ENCODE data around the gene SRGAP3. TPM values are rescaled to one million over a fixed set of nuclear protein-coding genes. Genes with fewer than 3 reads are reported as not detected.

SRGAP3 gene
- total RNA-seq, 2 experiments from 2014 or later = 1.2 to 1.3 TPM

DNA sequence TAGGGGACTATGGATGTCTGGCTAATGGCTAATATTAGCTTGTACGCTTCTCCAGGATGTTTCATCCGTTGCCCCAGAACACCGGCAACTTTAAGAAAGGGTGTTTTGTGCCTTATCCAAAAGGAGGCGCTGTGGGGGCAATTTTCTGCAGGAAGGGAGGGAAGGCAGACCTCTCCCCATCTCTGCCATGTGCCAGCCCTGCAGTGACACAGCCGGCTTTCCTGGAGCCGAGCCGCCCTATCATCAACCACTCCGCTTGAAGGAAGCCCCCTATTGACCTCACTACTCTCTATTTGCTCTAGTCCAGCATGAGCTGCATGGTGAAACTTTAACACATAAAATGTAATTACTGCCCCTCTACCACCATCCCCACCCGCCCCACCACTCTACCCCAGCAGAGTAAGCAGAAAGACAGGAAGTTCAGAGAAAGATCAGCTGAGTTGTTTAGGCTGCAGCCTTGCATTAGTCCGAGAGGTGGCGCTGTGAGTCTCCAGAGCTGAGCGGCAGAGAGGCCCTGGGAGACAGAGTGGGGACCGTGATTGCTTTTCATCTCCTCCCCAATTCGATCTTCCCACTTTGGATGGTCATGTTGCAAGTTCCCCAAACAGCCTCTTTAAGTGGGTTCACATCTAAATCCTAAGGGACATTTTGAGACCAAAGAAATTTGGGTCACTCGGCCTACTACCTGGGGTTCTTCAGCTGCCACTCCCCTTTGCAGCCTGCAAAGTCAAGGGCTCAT is 261.6 kb downstream of the SRGAP3 start:
- H3K27me3 Mint-ChIP-seq = no peaks in the 10 kb centered on the region
- peak overlapping the region; percentile 43 for H3K4me3 Mint-ChIP-seq
- no peaks in the 10 kb centered on the region for H3K36me3 Mint-ChIP-seq

DNA sequence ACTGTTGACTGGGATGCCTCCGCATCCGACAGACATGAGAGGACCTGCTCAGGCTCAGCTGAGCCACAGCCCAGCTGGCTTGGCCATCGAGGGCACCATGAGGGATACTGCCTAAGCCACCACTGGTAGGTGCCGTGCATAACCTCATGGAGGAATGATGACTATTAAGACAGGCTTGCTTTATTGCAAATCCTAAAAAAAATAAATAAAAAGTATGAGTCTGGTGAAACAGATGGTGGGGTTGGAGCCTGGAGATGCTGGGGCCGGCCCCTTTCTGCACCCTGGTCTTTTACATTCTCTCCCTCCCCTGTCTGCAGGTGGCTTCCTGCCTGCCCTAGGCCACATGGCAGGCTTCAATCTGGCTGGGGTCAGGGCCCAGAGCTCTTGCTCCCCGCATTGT is 262.2 kb downstream of the SRGAP3 start:
- Mint-ChIP-seq H3K4me1 (peaks cover 6% of the 10 kb centered on the region), H3K9me3 (no peaks in the 10 kb centered on the region), H3K36me3 (no peaks in the 10 kb centered on the region), H3K27ac (no peak overlapping the region), H3K4me3 (no peak overlapping the region), H3K27me3 (no peaks in the 10 kb centered on the region)
- DNase-seq = no peak

More for the DNA sequence above, 261.6 kb downstream of the SRGAP3 start:
- Mint-ChIP-seq H3K4me1 (peaks cover 5% of the 10 kb centered on the region), H3K27ac (no peak overlapping the region), H3K9me3 (no peaks in the 10 kb centered on the region)
- DNase-seq = peak; percentile 60

GRCh38 chr3:8986741-8987140 is 262.7 kb downstream of the SRGAP3 start:
- peaks cover 5% of the 10 kb centered on the region for H3K4me1 Mint-ChIP-seq
- H3K36me3 Mint-ChIP-seq = no peaks in the 10 kb centered on the region
- no peak overlapping the region for H3K27ac Mint-ChIP-seq
- H3K27me3 Mint-ChIP-seq = no peaks in the 10 kb centered on the region
- no peaks in the 10 kb centered on the region for H3K9me3 Mint-ChIP-seq
- H3K4me3 Mint-ChIP-seq = no peak overlapping the region
- no peak for DNase-seq

DNA sequence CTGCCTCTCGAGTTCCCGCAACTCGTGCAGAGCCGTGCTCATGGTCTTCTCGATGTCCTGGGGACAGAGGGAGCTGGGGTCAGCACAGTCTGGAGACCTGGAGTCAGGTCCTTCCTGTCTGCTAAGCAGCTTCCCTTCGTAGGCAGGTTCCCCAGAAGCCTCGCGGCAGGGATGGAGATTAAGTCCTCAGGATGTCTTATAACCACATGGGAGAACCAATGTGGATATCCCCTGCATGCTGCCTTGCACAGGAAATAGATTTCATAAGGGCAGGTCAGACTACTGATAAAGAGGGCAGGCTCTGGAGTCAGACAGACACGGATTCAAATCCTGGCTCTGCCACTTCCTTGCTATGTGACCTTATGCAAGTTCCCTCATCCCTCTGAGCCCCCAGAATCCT is 263.6 kb downstream of the SRGAP3 start:
- Mint-ChIP-seq H3K4me3 (no peak overlapping the region), H3K36me3 (no peaks in the 10 kb centered on the region), H3K9me3 (no peaks in the 10 kb centered on the region), H3K27me3 (no peaks in the 10 kb centered on the region), H3K27ac (no peak overlapping the region), H3K4me1 (peaks cover 5% of the 10 kb centered on the region)
- no peak for DNase-seq

GRCh38 chr3:8985411-8985831 is 264.0 kb downstream of the SRGAP3 start:
- Mint-ChIP-seq H3K4me3 (no peak overlapping the region), H3K27me3 (no peaks in the 10 kb centered on the region), H3K27ac (no peak overlapping the region), H3K4me1 (peaks cover 5% of the 10 kb centered on the region), H3K36me3 (no peaks in the 10 kb centered on the region), H3K9me3 (no peaks in the 10 kb centered on the region)
- DNase-seq = no peak

- Mint-ChIP-seq H3K9me3 (no peaks in the 10 kb centered on the region), H3K36me3 (no peaks in the 10 kb centered on the region)
- DNase-seq = no peak
Measured at GRCh38 chr3:8984526-8984925, 264.9 kb downstream of the SRGAP3 start.

GRCh38 chr3:8984081-8984480 is 265.4 kb downstream of the SRGAP3 start:
- peaks cover 3% of the 10 kb centered on the region for H3K9me3 Mint-ChIP-seq
- peaks cover 4% of the 10 kb centered on the region for H3K27me3 Mint-ChIP-seq
- DNase-seq = no peak
- no peak overlapping the region for H3K27ac Mint-ChIP-seq
- H3K4me1 Mint-ChIP-seq = peaks cover 5% of the 10 kb centered on the region
- no peaks in the 10 kb centered on the region for H3K36me3 Mint-ChIP-seq
- no peak overlapping the region for H3K4me3 Mint-ChIP-seq

More at GRCh38 chr3:8984526-8984925, 264.9 kb downstream of the SRGAP3 start:
- no peaks in the 10 kb centered on the region for H3K27me3 Mint-ChIP-seq
- H3K27ac Mint-ChIP-seq = no peak overlapping the region
- no peak overlapping the region for H3K4me3 Mint-ChIP-seq
- H3K4me1 Mint-ChIP-seq = peaks cover 5% of the 10 kb centered on the region

DNA sequence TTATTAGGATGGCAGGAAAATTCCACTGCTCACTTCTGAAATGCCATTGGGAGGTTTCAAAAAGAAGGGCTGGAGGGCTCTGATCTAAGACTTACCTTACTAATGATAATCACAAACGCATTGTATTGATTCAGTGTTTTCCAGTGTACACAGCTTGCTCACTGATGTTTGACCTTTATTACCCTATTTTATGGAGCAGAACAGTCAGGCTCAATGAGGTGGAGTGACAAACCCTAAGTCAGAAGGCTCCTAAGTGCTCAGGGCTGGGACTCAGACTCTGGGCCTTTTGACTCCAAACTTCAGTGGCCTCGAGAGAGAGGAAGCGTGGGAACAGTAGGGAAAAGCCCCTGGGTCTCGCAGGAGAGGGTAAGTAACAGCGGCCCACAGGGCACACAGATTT is 265.9 kb downstream of the SRGAP3 start:
- H3K36me3 Mint-ChIP-seq = no peaks in the 10 kb centered on the region
- peaks cover 4% of the 10 kb centered on the region for H3K27me3 Mint-ChIP-seq
- H3K27ac Mint-ChIP-seq = no peak overlapping the region
- DNase-seq = no peak
- H3K4me3 Mint-ChIP-seq = no peak overlapping the region
- H3K4me1 Mint-ChIP-seq = peaks cover 5% of the 10 kb centered on the region
- peaks cover 3% of the 10 kb centered on the region for H3K9me3 Mint-ChIP-seq

- Mint-ChIP-seq H3K27ac (no peak overlapping the region), H3K4me1 (peaks cover 5% of the 10 kb centered on the region), H3K9me3 (peaks cover 3% of the 10 kb centered on the region), H3K27me3 (peaks cover 4% of the 10 kb centered on the region), H3K4me3 (no peak overlapping the region), H3K36me3 (no peaks in the 10 kb centered on the region)
- DNase-seq = no peak
Measured at GRCh38 chr3:8983026-8983425, 266.4 kb downstream of the SRGAP3 start.

DNA sequence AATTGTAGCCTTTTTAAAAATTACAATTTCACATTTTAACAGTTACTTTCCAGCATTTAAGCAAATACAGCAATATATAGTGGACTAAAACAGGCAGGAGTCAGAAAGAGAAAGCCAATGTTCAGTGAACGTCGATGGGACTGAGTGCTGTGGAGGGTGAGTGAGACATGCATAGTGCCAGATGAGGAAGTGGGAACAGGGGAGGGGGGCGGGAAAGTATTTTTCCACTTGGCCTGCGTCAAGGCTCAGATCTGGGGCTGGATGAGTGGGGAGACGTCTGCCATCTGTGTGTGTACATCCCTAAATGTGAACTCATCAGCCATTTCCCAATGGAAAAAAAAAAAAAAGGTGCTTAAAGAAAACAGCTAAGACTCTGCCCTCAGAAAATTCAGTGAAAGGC is 266.9 kb downstream of the SRGAP3 start:
- H3K27me3 Mint-ChIP-seq = peaks cover 7% of the 10 kb centered on the region
- H3K27ac Mint-ChIP-seq = no peak overlapping the region
- DNase-seq = no peak
- peaks cover 2% of the 10 kb centered on the region for H3K4me1 Mint-ChIP-seq
- H3K9me3 Mint-ChIP-seq = peaks cover 3% of the 10 kb centered on the region
- H3K4me3 Mint-ChIP-seq = no peak overlapping the region
- H3K36me3 Mint-ChIP-seq = no peaks in the 10 kb centered on the region

GRCh38 chr3:8981700-8982099 is 267.7 kb downstream of the SRGAP3 start:
- peaks cover 2% of the 10 kb centered on the region for H3K4me1 Mint-ChIP-seq
- no peak overlapping the region for H3K4me3 Mint-ChIP-seq
- H3K27ac Mint-ChIP-seq = no peak overlapping the region
- no peaks in the 10 kb centered on the region for H3K36me3 Mint-ChIP-seq
- peaks cover 7% of the 10 kb centered on the region for H3K27me3 Mint-ChIP-seq
- peaks cover 3% of the 10 kb centered on the region for H3K9me3 Mint-ChIP-seq
- no peak for DNase-seq

- Mint-ChIP-seq H3K27ac (no peak overlapping the region), H3K4me3 (no peak overlapping the region), H3K36me3 (no peaks in the 10 kb centered on the region), H3K4me1 (peaks cover 2% of the 10 kb centered on the region), H3K27me3 (peaks cover 7% of the 10 kb centered on the region), H3K9me3 (peaks cover 3% of the 10 kb centered on the region)
- DNase-seq = no peak
Measured at GRCh38 chr3:8981296-8981695, 268.1 kb downstream of the SRGAP3 start.

DNA sequence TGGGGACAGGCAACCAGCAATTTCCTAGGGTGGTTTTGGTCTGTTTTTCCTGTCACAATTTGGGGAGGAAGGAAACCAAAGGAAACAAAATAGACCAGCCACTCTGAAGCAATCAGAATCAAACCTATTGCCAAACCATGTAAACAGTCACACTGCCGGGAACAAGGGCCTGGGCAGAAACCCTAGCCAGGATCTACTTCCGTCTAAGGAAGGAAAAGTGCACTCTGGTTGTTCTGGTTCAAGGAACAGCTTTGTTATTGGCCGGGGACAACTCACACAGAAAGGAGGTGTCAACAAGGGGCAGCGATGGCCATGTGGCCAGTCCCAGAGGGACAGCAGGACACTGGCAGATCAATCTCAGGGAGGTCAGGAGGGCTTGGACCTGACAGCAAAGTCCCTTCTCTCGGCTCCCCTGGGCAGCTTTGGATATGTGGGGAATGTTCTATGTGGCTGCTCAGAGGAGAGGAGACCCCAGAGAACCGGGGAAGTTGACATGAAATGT is 268.6 kb downstream of the SRGAP3 start:
- no peak overlapping the region for H3K4me3 Mint-ChIP-seq
- peaks cover 8% of the 10 kb centered on the region for H3K27me3 Mint-ChIP-seq
- no peak overlapping the region for H3K27ac Mint-ChIP-seq
- no peaks in the 10 kb centered on the region for H3K36me3 Mint-ChIP-seq
- peaks cover 3% of the 10 kb centered on the region for H3K9me3 Mint-ChIP-seq
- H3K4me1 Mint-ChIP-seq = peaks cover 2% of the 10 kb centered on the region
- no peak for DNase-seq

DNA sequence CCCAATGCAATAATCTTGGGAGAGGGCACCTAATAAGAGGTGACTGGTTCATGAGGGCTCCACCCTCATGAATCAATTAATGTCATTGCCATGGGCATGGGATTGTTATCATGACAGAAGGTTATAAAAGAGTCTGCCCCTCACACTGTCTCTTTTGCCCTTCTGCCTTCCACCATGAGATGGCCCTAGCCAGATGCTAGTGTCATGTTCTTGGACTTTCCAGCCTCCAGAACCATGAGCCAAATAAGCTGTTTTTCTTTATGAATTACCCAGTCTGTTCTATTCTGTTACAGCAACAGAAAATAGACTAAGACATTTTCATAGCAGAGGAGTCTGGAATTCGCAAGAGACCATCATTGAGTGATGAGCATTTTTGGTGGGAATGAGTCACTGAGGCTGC is 270.2 kb downstream of the SRGAP3 start:
- H3K27me3 Mint-ChIP-seq = peaks cover 10% of the 10 kb centered on the region
- DNase-seq = no peak
- no peaks in the 10 kb centered on the region for H3K36me3 Mint-ChIP-seq
- H3K9me3 Mint-ChIP-seq = peaks cover 3% of the 10 kb centered on the region
- H3K4me3 Mint-ChIP-seq = no peak overlapping the region
- H3K27ac Mint-ChIP-seq = no peak overlapping the region
- peaks cover 2% of the 10 kb centered on the region for H3K4me1 Mint-ChIP-seq

DNA sequence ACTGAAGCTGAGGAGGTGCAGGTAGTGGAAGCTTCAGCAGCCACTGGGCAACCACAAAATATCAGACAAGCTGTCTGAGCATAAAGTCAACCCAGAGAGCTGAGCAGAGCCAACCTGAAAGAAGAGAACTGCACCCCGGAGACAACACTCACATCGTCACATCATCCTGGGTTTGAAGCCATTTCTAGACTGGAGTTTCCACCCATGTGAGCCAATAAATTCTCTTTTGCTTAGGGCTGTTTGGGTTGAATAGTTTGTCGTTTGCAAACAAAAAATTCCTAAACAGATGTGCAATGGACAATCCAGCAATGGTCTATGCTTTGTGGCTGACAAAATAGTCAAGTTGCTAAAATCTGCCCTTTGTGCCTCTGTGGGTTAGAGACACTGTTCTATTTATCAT is 270.9 kb downstream of the SRGAP3 start:
- DNase-seq = no peak
- Mint-ChIP-seq H3K27me3 (peaks cover 10% of the 10 kb centered on the region), H3K36me3 (no peaks in the 10 kb centered on the region), H3K9me3 (peaks cover 3% of the 10 kb centered on the region), H3K4me1 (peaks cover 2% of the 10 kb centered on the region), H3K27ac (no peak overlapping the region), H3K4me3 (no peak overlapping the region)

DNA sequence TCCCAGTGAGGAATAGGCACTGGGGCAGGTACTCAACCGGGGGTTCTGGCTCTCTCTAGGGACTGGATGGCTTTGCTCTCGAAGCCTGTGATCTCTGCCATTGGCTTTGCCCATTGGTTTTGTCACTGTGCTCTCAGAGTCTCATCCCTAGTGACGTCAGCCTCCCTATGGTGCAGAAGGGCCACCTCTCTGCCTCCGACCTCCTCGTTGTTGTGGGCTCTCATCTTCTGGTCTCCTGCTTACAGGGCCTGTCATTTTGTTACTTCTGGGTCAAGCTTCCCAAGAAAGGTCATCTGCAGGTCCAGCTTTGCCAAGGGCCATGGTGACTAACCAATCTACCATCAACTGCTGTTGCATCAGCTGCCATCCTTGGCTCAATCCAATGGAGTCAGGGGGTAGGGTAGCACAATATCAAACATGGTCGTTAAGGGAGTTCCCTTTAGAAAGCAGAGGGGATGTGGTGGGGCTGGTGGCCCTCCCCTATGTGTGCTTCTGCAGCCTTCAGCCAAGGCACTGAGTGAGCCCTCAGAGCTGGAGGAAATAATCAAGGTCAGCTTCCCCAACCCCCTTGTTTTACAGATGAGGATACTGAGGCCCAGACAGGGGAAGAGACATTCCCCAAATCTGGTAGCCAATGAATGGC is 272.8 kb downstream of the SRGAP3 start:
- Mint-ChIP-seq H3K9me3 (peaks cover 3% of the 10 kb centered on the region), H3K36me3 (no peaks in the 10 kb centered on the region), H3K27me3 (peaks cover 13% of the 10 kb centered on the region), H3K4me3 (no peak overlapping the region), H3K27ac (no peak overlapping the region), H3K4me1 (no peaks in the 10 kb centered on the region)
- DNase-seq = no peak

Data from activated naive CD8-positive, alpha-beta T cell treated with anti-CD3 and anti-CD28 coated beads for 36 hours (primary cell).